Lower leg skin (tissue), 4 donors: ENCODE results near the gene PODN. TPM values are rescaled to one million over a fixed set of nuclear protein-coding genes. Genes with fewer than 3 reads are reported as not detected.

Experiments used
- DNase-seq, 2 donors: peaks; one replicate each; pipeline ENCODE4 v3.0.0-alpha.2; 2019; ENCODE audit warnings: low spot score in 2 of 2
- H3K4me3 ChIP-seq: fragments of 200-600 bp; sonication (generic); 2 replicates; pipeline ENCODE4 v1.5.1; 2017; ENCODE audit warnings: mild to moderate bottlenecking, low read depth; ENCODE audit not compliant: poor library complexity, severe bottlenecking
- CTCF ChIP-seq, 3 donors: fragments of 450-650 bp; IDR thresholded peaks; one replicate each; pipeline ENCODE4 v1.5.1; 2016; ENCODE audit warnings: antibody characterized with exemption in 3 of 3, mild to moderate bottlenecking in 3 of 3, moderate library complexity in 2 of 3
- POLR2A ChIP-seq, 2 donors: fragments of 450-650 bp; IDR thresholded peaks; one replicate each; pipeline ENCODE4 v1.6.1; 2016 to 2017; ENCODE audit warnings: antibody characterized with exemption in 2 of 2, mild to moderate bottlenecking in 1 of 2, moderate library complexity in 1 of 2
- WGBS, 2 donors: methylation state at CpG; one replicate each; pipeline ENCODE4 v1.1.5; 2018; 5-methylcytosine and 5-hydroxymethylcytosine counted together
- intact Hi-C: fragments of 100-400 bp; cut with DNase I; formaldehyde crosslinking; loops from one replicate; pipeline ENCODE4 v1.15.0; 2023; ENCODE audit warnings: low total_unique reads
- total RNA-seq, 4 donors: library from RNA; depleted of rRNA; stranded (reverse); fragments of >200 nt; gene quantifications; one replicate each; pipeline ENCODE4 v1.1.0, GENCODE V29; 2016

The PODN gene
- total RNA-seq: 10 to 100 TPM; 11.3 to 58.8 (median 14.4) TPM

DNA sequence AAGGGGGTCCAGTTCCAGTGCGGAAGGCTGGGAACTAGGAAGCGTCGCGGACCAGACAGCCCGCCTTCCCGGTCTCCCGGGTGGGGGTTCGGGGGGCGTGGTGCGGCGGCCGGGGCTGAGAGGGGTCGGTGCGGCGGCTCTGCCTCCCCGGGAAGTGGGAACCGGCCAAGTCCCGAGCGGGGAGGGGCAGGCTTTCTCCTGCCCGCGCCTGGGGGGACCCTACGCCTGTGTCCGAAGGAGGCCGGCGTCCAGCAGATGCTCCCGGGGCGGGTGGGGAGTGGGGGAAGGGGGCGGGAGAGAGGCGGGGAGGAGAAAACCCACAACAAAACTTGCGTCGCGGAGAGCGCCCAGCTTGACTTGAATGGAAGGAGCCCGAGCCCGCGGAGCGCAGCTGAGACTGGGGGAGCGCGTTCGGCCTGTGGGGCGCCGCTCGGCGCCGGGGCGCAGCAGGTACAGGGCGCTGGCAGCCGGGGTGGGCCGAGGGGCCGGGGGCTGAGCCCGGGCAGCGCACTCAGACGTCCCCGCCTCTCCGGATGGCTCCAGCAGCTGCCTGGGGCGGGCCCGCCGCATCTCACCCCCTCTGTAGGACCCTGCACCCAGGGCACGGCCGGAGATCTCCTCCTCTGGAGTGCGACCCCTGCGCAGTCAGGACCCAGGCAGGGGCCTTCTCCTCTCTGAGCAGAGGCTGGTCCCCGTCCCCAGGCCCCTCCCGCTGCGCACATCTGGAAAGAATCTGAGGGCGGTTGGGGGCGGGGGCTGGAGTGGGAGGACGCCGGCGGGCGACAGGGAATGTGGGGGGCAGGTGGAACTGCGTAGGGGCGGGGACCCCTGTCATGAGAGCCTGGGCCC is at the start of gene PODN:
PODN (plus strand) TSS at position 355 of the 849 bp plus-strand sequence. CDS start 7,643 bp downstream, outside the sequence.
- DNase-seq: peak; percentile 37 to 88
- intact Hi-C loops: loop anchor here (10.0 kb wide), 1 partner anchor 47 kb away; no protein-coding TSS in a partner anchor
- peak within 1 kb of the TSS; percentile 35 for H3K4me3 ChIP-seq
- 1 to 3% methylated on average over 40 to 45 of the region's 73 CpGs for WGBS, 2 donors
- no peak for TF ChIP-seq POLR2A (IDR thresholded peaks at IDR 0.05)
- TF ChIP-seq CTCF (IDR thresholded peaks at IDR 0.05): no peak

DNA sequence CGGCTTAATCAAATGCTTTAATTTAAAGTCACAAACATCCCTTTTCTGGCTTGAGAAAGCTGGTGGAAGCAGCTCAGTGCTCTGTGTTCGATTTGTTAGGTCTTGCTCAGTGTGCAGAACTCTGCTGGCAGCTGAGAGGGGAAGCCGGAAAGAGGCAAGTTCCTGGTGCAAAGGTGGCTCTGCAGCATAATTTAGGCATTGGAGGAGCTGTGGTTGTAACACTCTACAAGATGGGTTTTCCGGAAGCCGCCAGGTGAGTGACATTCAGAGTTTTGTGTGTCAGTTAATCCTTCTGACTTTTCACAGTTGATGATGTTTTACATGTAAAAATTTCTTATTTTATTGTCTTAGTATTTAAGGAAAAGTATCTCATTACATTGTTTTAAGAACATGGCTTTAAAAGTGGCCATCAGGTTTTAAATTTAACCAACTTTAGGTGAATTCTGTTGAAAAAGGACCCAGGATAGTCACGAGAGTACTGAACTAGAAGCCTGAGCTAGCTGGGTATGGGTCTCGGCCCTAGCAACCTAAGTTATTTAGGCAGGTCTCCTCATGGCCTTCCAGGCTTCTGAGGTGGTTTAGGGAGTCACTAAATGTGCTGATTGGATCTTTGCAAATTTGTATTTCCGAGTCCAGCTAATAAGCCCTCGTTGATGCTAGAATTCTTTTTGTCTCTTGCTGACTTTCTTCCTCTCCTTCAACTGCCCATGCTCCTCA is 47.1 kb upstream of the PODN start:
- H3K4me3 ChIP-seq: peak overlapping the region; percentile 24
- no peak for TF ChIP-seq POLR2A (IDR thresholded peaks at IDR 0.05)
- TF ChIP-seq CTCF (IDR thresholded peaks at IDR 0.05): no peak
- 0 to 1% methylated on average over 9 of the region's 9 CpGs for WGBS, 2 donors
- DNase-seq: peak; percentile 79 to 91
- intact Hi-C loops: loop anchor here (10.0 kb wide), 1 partner anchor 50 kb away; the partner anchor contains the start of gene PODN

- peak overlapping the region; percentile 24 for H3K4me3 ChIP-seq
- TF ChIP-seq POLR2A (IDR thresholded peaks at IDR 0.05): no peak
- TF ChIP-seq CTCF (IDR thresholded peaks at IDR 0.05): no peak
- intact Hi-C loops: loop anchor here (10.0 kb wide), 1 partner anchor 49 kb away; the partner anchor contains the start of gene PODN
- DNase-seq: no peak
- WGBS, 2 donors: 15 to 26% methylated on average over 3 of the region's 3 CpGs
Measured at GRCh38 chr1:53015508-53015860, 46.5 kb upstream of the PODN start.

- 91 to 95% methylated on average over 1 of the region's 1 CpG for WGBS, 2 donors
- no peak for TF ChIP-seq POLR2A (IDR thresholded peaks at IDR 0.05)
- TF ChIP-seq CTCF (IDR thresholded peaks at IDR 0.05): no peak
- H3K4me3 ChIP-seq: no peak overlapping the region
- intact Hi-C loops: loop anchor here (10.0 kb wide), 1 partner anchor 48 kb away; the partner anchor contains the start of gene PODN
- no peak for DNase-seq
Measured at GRCh38 chr1:53016705-53017104, 45.3 kb upstream of the PODN start.

- 45 to 96% methylated on average over 5 of the region's 5 CpGs for WGBS, 2 donors
- no peak overlapping the region for H3K4me3 ChIP-seq
- DNase-seq: no peak
- TF ChIP-seq POLR2A (IDR thresholded peaks at IDR 0.05) (no peak), CTCF (IDR thresholded peaks at IDR 0.05) (no peak)
- intact Hi-C loops: no loop called here
Measured at GRCh38 chr1:53020588-53020987, 41.4 kb upstream of the PODN start.
